GM21825 (cell line): ENCODE results near the gene CBFA2T2.
"Not testable (repeated sequence)": the region's sequence is repeated elsewhere in the genome, so short reads cannot be mapped to it uniquely, and the experiment has no call there.

Experiments used
- ATAC-seq: cut with Tn5 transposase; IDR thresholded peaks from one replicate; pipeline ENCODE4 v1.9.1; 2021; ENCODE audit warnings: mild to moderate bottlenecking, moderate library complexity; ENCODE audit not compliant: unreplicated experiment

Gene CBFA2T2

DNA sequence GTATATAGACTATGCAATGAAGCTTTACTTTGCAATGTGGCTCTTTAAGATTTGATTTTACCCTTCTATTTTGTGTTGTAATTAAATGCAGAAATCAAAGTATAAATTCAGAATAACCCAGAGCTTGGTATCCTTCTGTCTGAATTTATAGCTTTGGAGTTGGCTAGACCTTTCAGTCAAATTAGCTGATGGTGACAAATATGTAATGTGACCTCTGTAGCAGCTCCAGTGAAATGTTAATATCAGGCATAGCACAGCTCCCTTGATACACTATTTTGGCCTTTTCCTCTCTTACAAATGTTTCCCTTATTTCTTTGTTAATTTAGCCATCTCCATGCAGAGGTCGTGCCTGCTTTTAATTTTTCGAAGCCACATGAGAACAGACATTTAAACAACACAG lies 11.1 kb downstream of the CBFA2T2 start:
- no peak for ATAC-seq

DNA sequence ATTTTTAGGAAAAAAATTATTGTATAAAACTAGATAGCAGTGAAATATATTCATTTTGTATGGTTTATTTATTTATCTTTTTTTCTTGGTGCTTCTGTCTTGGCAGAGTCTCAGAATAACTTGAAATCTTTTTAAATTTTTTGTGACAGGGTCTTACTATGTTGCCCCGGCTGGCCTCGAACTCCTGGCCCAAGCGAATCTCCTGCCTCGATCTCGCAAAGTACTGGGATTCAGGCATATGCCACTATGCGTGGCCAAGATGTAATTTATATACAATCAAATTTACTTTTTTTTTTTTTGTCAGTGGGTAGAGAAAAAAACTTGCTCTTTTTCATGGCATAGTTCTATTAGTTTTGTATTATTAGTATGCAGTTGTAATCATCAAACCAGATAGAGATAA lies 13.7 kb downstream of the CBFA2T2 start:
- ATAC-seq, result no peak

DNA sequence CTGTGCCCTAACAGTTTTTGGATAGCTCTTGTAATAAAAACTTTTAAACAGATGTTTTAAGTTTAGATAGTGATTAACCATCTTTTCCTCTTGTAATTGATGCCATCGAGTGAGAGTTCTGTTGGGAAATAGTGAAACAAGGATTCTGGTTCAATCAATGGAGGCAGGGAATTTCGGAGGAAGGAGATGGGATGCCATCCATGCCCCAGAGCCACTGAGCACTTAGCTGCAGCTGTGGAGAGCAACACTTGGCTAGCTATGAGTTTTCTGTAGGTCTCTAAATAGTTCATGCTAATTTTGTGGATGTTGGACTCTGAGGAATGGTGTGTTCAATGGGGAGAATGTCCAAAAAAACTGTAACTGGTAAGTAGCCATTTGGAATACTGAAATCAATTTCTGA lies 16.7 kb downstream of the CBFA2T2 start:
- no peak for ATAC-seq

DNA sequence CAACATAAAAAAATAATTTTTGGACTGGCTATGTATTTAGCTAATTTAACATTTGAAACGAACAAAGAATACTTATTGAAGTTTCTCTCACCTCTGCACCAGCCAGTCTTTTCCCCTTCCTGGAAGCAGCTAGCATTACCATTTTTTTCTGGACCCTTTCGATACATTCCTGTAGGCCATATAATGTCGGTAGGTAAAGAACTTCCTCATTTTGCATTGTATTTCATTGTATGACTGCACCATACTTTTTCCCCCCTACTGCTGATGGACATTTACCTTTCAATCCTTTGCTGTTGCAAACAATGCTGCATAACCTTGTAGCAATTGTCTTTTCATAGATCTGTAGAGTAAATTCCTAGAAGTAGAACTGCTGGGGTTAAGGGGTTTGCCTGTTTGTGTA lies 17.6 kb downstream of the CBFA2T2 start:
- ATAC-seq, result no peak

DNA sequence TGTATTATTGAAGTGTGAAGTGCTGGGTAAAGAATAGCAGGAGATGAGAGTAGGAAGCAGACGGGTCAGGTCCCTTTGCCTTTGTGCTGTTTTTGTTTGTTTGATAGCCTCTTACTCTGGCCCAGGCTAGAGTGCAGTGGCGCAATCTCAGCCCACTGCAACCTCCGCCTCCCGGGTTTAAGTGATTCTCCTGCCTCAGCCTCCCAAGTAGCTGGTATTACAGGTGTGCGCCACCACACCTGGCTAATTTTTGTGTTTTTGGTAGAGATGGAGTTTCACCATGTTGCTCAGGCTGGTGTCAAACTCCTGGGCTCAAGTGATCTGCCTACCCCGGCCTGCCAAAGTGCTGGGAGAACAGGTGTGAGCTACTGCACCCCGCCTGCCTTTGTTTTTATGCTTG lies 18.1 kb downstream of the CBFA2T2 start:
- not testable (repeated sequence) for ATAC-seq

DNA sequence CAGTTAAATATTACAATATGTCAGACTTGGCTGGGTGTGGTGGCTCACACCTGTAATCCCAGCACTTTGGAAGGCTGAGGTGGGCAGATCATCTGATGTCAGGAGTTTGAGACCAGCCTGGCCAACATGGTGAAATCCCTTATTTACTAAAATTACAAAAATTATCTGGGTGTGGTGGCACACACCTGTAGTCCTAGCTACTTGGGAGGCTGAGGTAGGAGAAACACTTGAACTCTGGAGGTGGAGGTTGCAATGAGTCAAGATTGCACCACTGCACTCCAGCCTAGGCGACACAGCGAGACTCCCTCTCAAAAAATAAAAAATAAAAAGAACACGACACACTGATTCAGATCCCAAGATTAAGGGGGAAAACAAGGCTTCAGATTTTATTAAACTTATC lies 19.2 kb downstream of the CBFA2T2 start:
- ATAC-seq, result not testable (repeated sequence)

DNA sequence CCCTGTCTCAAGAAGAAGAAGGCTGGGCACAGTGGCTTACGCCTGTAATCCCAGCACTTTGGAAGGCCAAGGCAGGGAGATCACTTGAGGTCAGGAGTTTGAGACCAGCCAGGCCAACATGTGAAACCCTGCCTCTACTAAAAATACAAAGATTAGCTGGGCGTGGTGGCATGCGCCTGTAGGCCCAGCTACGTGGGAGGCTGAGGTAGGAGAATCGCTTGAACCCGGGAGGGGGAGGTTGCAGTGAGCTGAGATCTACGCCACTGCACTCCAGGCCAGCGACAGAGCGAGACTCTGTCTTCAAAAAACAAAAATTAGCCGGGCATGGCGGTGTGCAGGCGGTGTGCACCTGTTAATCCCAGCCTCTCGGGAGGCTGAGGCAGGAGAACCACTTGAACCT lies 22.0 kb downstream of the CBFA2T2 start:
- ATAC-seq, result not testable (repeated sequence)

DNA sequence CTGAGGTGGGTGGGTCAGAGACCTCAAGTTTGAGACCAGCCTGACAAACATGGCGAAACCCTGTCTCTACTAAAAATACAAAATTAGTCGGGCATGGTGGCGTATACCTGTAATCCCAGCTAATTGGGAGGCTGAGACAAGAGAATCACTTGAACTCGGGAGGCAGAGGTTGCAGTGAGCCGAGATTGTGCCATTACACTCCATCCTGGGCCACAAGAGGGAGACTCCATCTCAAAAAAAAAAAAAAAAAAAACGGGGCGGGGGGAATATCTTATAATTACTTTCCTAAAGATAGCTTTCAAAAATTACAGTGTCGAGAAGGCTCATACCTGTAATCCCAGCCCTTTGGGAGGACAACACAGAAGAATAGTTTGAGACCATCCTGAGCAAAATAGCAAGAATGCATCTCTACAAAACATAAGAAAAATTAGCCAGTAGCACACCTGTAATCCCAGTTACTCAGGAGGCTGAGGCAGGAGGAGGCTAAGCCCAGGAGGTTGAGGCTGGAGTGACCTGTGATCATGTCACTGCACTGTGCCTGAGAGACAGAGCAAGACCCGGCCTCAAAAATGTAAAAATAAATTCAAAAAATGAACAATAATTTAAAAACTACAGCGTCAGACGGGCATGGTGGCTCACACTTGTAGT lies 25.8 kb downstream of the CBFA2T2 start:
- no peak for ATAC-seq

DNA sequence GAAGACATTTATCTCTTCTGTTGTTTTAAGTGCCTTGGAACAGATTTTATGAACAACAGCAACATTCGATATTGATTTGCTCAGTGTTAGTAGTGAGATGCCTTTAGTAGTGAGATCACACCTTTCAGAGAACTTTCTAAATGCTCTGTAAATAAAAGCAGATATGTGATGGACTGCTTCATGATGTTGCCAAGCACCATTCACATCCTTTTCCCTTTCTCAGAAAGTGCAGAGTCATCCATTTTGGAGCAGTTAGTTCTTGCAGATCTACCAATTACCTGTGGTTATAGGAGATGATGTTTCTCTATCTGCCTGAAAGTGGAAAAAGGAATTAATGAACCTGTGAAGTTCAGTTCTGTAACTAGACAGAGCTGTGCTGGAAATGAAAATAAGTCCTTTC lies 27.0 kb downstream of the CBFA2T2 start:
- no peak for ATAC-seq

DNA sequence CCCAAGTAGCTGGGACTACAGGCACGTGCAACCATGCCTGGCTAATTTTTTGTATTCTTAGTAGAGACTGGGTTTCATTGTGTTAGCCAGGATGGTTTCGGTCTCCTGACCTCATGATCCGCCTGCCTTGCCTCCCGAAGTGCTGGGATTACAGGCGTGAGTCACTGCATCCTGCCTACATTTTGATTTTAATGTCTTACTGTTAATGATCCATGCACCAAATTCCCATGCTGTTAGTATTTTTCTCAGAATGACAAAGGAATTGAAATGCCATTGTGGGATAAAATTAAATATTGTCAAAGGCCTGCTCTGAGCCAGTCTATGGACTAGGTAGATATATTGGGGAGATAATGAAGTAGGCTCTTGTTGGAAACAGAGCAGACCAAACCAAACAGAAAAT lies 28.2 kb downstream of the CBFA2T2 start:
- ATAC-seq, result no peak

DNA sequence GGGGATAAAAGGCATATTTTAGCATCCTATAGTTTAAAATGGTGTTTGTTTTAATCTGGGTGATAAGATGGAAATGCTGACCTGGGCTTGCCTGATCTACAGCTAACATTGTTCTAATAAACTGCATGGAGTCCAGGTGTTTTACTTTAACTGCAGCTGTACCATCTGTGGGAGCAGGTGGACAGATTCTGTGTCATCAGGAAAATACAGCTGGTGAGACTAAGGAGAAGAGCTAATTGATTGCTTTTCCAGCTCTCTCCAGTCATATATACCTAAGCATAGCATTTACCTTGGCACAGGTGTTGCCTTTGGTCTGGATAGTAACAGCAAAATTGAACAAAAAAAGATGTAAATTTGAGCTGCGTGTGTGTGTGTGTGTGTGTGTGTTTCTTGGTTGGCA lies 31.6 kb downstream of the CBFA2T2 start:
- no peak for ATAC-seq

DNA sequence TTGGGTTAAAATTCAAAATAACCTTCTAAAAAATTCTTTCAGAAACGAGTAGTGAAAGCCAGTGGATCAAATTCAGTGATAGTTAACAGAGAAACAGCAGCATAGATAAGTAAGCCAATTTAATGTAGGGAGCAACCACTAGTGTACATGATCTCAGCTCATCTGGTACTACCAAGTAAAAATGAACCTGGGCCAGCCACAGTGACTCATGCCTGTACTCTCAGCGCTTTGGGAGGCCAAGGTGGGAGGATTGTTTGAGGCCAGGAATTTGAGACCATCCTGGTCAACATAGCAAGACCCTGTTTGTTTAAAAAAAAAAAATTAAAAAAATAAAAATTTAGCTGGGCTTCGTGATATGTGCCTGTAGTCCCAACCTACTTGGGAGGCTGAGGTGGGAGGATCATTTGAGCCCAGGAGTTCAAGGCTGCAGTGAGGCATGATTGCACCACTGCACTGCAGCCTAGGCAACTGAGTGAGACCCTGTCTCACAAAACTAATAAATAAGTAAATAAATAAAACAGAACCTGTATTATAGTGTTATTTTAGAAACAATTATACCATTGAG lies 32.4 kb downstream of the CBFA2T2 start:
- no peak for ATAC-seq

DNA sequence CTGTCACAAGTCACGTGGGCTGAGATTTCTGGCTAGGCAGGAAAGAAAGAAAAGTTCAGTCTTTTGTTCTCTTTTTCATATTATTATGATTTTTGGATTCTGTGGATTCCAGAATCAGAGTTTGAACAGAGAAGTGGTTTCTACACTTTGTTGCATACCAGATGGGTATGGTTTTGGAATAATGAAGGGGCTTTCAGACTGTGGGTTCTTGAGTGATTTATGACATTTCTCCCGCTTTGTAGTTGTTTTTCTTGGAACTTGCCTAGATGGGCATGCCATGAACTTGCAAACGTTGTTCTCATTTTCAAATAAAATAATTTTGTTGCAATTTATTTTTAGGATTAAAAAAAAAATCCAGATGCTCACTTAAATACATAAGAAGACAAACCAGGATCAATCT lies 34.4 kb downstream of the CBFA2T2 start:
- ATAC-seq, result no peak

DNA sequence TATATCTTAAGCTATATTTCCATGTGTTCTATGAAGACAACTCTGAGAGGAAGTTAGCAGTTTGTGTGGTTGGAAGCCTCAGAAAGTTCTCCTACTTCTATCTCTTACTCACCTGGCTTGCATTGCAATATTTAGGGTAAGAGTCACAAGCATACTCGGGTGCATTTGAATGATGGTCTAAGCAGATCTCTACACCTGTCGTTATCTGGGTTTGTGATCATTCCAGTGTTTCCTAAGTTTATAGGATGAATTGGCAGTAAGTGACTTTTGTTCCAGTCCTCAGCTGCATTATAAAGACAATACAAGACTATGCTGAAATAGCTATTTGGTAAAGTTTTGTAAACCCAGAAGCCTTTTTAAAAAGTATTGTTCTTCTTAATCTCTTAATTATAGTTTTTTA lies 36.9 kb downstream of the CBFA2T2 start:
- no peak for ATAC-seq

DNA sequence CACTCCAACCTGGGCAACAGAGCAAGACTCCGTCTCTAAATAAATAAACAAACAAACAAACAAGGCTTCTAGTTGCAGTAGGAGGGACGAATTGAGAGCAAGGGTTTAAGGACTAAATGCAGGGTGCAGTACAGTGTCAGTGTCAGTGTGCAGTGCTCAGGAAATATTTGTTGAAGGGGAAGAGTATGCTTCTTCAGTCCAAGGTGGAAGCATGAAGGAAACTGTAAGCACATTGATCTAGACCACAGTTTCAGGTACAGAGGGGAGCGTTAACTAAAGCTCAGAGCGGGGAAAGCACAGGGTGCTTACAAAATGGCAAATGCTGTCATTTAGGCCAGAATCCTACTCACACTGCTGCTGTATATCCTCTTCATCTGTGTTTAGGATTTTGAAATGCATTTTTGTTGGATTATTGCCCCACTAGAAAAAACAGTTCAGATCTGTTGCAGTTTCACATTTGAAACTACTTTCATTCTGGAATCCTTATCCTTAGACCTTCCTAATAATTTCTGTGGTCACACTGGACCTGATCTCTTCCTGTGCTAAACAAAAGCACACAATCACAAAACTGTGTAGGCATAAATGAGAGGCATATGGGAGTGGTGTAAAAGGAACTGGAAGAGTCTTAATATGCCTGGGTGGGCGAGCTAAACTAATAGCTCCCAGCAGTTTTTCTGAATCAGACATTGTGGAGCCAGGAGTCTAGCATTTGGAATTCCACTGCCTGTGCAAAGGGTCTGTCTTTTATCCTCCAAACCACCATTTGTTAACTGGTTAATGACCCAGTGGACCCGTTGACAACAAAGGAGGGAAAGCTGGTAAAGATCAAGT lies 41.4 kb downstream of the CBFA2T2 start:
- no peak for ATAC-seq

DNA sequence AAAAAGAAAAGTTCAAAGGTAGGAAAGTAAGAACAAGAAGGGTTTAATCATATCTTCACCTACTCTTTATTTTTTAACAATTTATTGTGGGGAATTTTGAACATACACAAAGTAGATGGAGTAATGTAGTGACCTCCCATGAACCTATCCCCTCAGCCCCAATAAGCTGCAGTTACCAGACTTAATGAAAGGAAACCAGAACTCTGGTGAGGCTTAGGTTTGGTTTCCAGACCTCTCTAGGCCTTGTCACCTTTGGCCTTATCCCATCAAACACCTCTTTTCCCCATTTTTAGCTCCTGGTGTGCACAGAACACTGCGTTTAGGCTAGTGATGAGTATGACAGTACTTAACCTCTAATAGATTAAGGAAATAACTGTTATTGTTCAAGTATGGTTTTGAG lies 42.0 kb downstream of the CBFA2T2 start:
- ATAC-seq, result no peak

DNA sequence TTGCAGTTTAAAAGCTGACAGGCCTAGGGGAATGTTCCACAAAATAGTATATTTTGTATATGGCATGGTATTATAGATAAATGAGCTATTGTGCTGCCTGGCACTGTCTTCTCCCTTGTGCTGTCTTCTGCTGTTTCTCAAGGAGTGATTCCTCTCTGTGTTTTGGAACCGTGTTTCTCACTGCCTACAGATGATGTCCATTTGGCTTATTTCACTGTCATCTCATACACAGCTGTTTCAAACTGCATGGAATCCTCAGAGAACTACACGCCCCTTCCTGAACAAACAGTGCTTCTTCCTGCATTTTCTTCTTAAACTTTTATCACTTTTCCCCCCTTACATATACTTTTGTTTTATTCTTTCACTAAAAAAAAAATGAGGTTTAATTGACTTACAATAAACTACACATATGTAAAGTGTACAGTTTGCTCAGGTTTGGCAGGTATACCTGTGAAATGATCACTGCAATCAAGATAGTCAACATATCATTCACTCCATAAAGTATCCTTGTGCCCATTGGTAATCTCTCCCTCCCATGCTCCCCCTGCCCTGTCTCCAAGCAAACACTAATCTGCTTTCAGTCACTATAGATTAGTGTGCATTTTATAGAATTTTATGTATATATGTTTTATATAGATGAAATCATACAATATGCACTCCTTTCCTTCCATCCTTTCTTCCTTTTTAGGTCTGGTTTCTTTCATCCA lies 43.0 kb downstream of the CBFA2T2 start:
- ATAC-seq, result no peak

DNA sequence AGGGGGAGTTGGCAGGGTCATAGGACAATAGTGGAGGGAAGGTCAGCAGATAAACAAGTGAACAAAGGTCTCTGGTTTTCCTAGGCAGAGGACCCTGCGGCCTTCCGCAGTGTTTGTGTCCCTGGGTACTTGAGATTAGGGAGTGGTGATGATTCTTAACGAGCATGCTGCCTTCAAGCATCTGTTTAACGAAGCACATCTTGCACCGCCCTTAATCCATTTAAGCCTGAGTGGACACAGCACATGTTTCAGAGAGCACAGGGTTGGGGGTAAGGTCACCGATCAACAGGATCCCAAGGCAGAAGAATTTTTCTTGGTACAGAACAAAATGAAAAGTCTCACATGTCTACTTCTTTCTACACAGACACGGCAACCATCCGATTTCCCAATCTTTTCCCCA lies 45.8 kb downstream of the CBFA2T2 start:
- ATAC-seq, result not testable (repeated sequence)

DNA sequence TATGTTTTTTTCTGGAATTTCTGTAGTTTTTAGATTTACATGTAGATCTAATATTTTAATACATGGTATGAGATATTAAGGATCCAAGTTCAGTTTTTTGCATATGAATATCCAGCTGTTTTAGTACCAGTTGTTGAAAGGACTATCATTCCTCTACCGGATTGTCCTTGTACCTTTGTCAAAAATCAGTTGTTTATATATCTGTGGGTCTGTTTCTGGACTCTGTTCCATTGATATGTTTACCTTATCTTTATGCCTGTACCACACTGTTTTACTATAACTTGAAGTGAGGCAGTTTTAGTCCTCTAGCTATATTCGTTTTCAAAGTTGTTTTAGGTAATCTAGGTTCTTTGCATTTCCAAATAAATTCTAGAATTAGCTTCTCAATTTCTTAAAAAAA lies 47.7 kb downstream of the CBFA2T2 start:
- ATAC-seq, result no peak

DNA sequence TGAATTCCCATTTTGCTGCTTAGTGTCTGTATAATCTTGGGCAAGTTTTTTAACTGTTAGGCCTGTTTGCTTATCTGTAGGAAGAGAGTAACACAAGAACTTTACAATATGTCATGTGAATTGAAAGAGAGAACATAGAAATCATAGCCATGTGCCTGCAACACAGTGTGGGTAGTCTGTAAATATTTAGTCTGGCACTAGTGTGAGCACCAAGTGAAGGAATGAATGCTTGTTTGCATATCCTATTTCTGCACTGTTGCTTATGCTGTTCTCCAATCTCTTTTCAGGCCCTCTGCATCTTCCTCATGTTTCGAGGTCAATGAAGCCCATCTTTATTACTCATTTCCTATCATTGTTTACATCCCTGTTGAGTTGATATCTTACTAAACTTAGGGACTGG lies 49.2 kb downstream of the CBFA2T2 start:
- no peak for ATAC-seq

DNA sequence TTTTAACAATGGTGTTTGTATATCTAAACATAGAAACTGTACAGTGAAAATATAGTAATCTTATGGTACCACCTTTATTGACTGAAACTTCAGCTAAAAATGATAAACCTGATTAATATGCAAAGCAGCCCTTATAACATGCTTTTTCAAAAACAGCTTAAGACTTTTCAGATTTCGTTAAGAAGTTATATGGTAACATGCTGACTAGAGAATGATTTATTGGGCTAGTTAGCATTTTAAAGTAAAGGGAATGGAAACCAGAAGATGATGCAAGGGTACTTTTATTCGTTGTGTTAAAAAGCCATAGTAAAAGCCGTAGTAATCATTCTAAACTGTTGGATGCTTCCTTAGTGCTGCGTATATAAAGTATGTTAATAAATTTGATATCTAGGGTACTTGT lies 50.5 kb downstream of the CBFA2T2 start:
- no peak for ATAC-seq

DNA sequence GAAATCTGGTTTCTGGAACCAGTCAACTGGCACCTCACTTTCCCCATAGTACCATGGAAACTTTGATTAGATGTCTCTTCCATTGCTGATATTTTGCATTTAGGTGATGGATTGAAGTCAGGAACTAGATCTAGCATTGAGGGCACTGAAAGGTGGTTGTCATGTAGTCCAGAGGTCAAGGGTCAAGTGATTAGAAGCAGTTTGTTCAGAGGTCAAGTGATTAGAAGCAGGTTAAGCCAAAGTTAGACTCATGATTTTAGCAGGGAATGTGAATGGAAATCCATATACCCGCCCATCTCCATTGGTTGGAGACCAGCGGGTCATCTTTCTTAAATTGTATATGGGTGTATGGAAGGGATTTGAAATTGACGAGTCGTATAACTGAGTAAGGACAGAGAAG lies 51.2 kb downstream of the CBFA2T2 start:
- no peak for ATAC-seq
